MM.1S (cell line): ENCODE measurements around the gene CDH16.

ENCODE experiments used
- DNase-seq: peaks from one replicate; pipeline ENCODE4 v3.0.0-alpha.2; 2015
- H2AFZ ChIP-seq: fragments of 300-600 bp; sonication (generic); 2 replicates; pipeline ENCODE4 v1.6.0; 2016; ENCODE audit warnings: antibody characterized with exemption, low read length
- H3F3A ChIP-seq: fragments of 300-600 bp; sonication (generic); 2 replicates; pipeline ENCODE4 v1.6.1; 2016; ENCODE audit warnings: mild to moderate bottlenecking, antibody characterized with exemption, low read length, moderate library complexity, mixed read lengths; ENCODE audit not compliant: insufficient read depth
- H3K27ac ChIP-seq: fragments of 300-600 bp; sonication (generic); 2 replicates; pipeline ENCODE4 v1.5.1; 2016; ENCODE audit warnings: mild to moderate bottlenecking, low read length
- H3K27me3 ChIP-seq: fragments of 300-600 bp; sonication (generic); replicated peaks from 2 replicates; pipeline ENCODE4 v1.6.0; 2016; ENCODE audit warnings: low read length; ENCODE audit not compliant: insufficient read depth
- H3K36me3 ChIP-seq: fragments of 300-600 bp; sonication (generic); replicated peaks from 2 replicates; pipeline ENCODE4 v1.6.1; 2016; ENCODE audit warnings: mild to moderate bottlenecking, low read length, mixed read lengths; ENCODE audit not compliant: insufficient read depth
- H3K4me1 ChIP-seq: fragments of 300-600 bp; sonication (generic); 2 replicates; pipeline ENCODE4 v1.6.1; 2016; ENCODE audit warnings: low read length, mixed read lengths
- H3K4me2 ChIP-seq: fragments of 300-600 bp; sonication (generic); 2 replicates; pipeline ENCODE4 v1.6.0; 2016; ENCODE audit warnings: low read depth, low read length
- H3K4me3 ChIP-seq: fragments of 300-600 bp; sonication (generic); 2 replicates; pipeline ENCODE4 v1.5.1; 2016; ENCODE audit warnings: low read length, mixed read lengths
- H3K79me2 ChIP-seq: fragments of 300-600 bp; sonication (generic); 2 replicates; pipeline ENCODE4 v1.6.1; 2016; ENCODE audit warnings: mixed run types, low read length, mixed read lengths
- H3K9ac ChIP-seq: fragments of 300-600 bp; sonication (generic); 2 replicates; pipeline ENCODE4 v1.6.1; 2016; ENCODE audit warnings: low read length, mixed read lengths
- H3K9me2 ChIP-seq: fragments of 300-600 bp; sonication (generic); replicated peaks from 2 replicates; pipeline ENCODE4 v1.6.1; 2016; ENCODE audit warnings: mild to moderate bottlenecking, low read length, mixed read lengths; ENCODE audit not compliant: insufficient read depth
- H3K9me3 ChIP-seq: fragments of 300-600 bp; sonication (generic); replicated peaks from 2 replicates; pipeline ENCODE4 v1.6.1; 2016; ENCODE audit warnings: mild to moderate bottlenecking, low read length, mixed read lengths; ENCODE audit not compliant: insufficient read depth
- H4K20me1 ChIP-seq: fragments of 300-600 bp; sonication (generic); 2 replicates; pipeline ENCODE4 v1.6.1; 2016; ENCODE audit warnings: mild to moderate bottlenecking, low read length, moderate library complexity, mixed read lengths; ENCODE audit not compliant: insufficient read depth
- CTCF ChIP-seq: fragments of 300-600 bp; sonication (generic); IDR thresholded peaks from 2 replicates; pipeline ENCODE4 v1.5.1; 2016; ENCODE audit warnings: antibody characterized with exemption, low read length, mixed read lengths
- EZH2 ChIP-seq: fragments of 300-600 bp; sonication (generic); optimal IDR thresholded peaks from 2 replicates; pipeline ENCODE3; 2017; ENCODE audit warnings: low read depth, mild to moderate bottlenecking, antibody characterized with exemption, low read length, mixed read lengths
- EZH2phosphoT487 ChIP-seq: fragments of 300-600 bp; sonication (generic); IDR thresholded peaks from 2 replicates; pipeline ENCODE4 v1.6.1; 2018; ENCODE audit warnings: antibody characterized with exemption, low read length

Gene CDH16

GRCh38 chr16:66902648-66903543, 15.8 kb downstream of the CDH16 start:
- Histone ChIP-seq H3K4me2 (no peak overlapping the region), H3K27ac (no peak overlapping the region), H3K4me3 (no peak overlapping the region), H3K79me2 (no peaks in the 10 kb centered on the region), H3K9me3 (no peaks in the 10 kb centered on the region), H2AFZ (no peak overlapping the region), H4K20me1 (no peaks in the 10 kb centered on the region), H3K36me3 (no peaks in the 10 kb centered on the region), H3K4me1 (peaks cover 11% of the 10 kb centered on the region), H3K27me3 (no peaks in the 10 kb centered on the region), H3K9ac (no peak overlapping the region), H3F3A (no peaks in the 10 kb centered on the region), H3K9me2 (no peaks in the 10 kb centered on the region)
- TF ChIP-seq CTCF: no peak
- no peak for TF ChIP-seq EZH2phosphoT487
- TF ChIP-seq EZH2: no peak
- no peak for DNase-seq

GRCh38 chr16:66901626-66902025, 17.1 kb downstream of the CDH16 start:
- Histone ChIP-seq H3K27ac (no peak overlapping the region), H4K20me1 (no peaks in the 10 kb centered on the region), H3K9me3 (no peaks in the 10 kb centered on the region), H3F3A (no peaks in the 10 kb centered on the region), H3K4me3 (no peak overlapping the region), H3K79me2 (no peaks in the 10 kb centered on the region), H3K4me2 (no peak overlapping the region), H3K9ac (no peak overlapping the region), H3K36me3 (no peaks in the 10 kb centered on the region), H2AFZ (no peak overlapping the region), H3K9me2 (no peaks in the 10 kb centered on the region), H3K27me3 (no peaks in the 10 kb centered on the region), H3K4me1 (peaks cover 11% of the 10 kb centered on the region)
- no peak for DNase-seq
- TF ChIP-seq CTCF (no peak), EZH2phosphoT487 (no peak), EZH2 (no peak)

- H3K4me2 ChIP-seq: no peak overlapping the region
- TF ChIP-seq EZH2phosphoT487: no peak
- H3K4me3 ChIP-seq: no peak overlapping the region
Observed at GRCh38 chr16:66900721-66901441, 17.8 kb downstream of the CDH16 start.

More at GRCh38 chr16:66900721-66901441, 17.8 kb downstream of the CDH16 start:
- H3K9ac ChIP-seq: no peak overlapping the region
- H3K36me3 ChIP-seq: no peaks in the 10 kb centered on the region
- no peaks in the 10 kb centered on the region for H3K9me3 ChIP-seq
- H2AFZ ChIP-seq: no peak overlapping the region
- no peaks in the 10 kb centered on the region for H3F3A ChIP-seq
- no peaks in the 10 kb centered on the region for H3K9me2 ChIP-seq
- no peak overlapping the region for H3K27ac ChIP-seq
- no peaks in the 10 kb centered on the region for H4K20me1 ChIP-seq
- DNase-seq: no peak
- peaks cover 8% of the 10 kb centered on the region for H3K4me1 ChIP-seq
- no peaks in the 10 kb centered on the region for H3K27me3 ChIP-seq
- no peaks in the 10 kb centered on the region for H3K79me2 ChIP-seq
